SK-N-SH (cell line): Measurements from ENCODE around the gene QRICH2. TPM values are rescaled to one million over a fixed set of nuclear protein-coding genes. Genes with fewer than 3 reads are reported as not detected.

Source experiments
- CTCF ChIA-PET: fragments of 300-600, 350-600 bp; formaldehyde crosslinking; extraction: SDS; loops from one replicate; lab custom pipeline; 2021; lab: Yijun Ruan, JAX
- POLR2A ChIA-PET: fragments of 350-600 bp; sonication (Branson Sonifier 250); formaldehyde crosslinking; extraction: SDS; loops from one replicate; lab custom pipeline; 2020; ENCODE audit warnings: antibody characterized with exemption, inconsistent platforms; lab: Yijun Ruan, JAX
- DNase-seq: peaks from one replicate; pipeline ENCODE4 v3.0.0; 2012
- H2AFZ ChIP-seq: fragments of 200-600 bp; sonication (generic); 2 replicates; pipeline ENCODE4 v1.8.1; 2016; ENCODE audit warnings: antibody characterized with exemption, mild to moderate bottlenecking, low read depth
- H3F3A ChIP-seq: fragments of 200-600 bp; sonication (generic); replicated peaks from 2 replicates; pipeline ENCODE3; 2016; ENCODE audit warnings: antibody characterized with exemption, mild to moderate bottlenecking; ENCODE audit not compliant: insufficient read depth
- H3K27ac ChIP-seq, 2 experiments: fragments of 200-500 bp in 1 of 2; fragments of 200-600 bp in 1 of 2; sonication (Bioruptor generic) in 1 of 2; sonication (generic), shearing (Covaris generic) in 1 of 2; 2 replicates each; pipeline versions ENCODE4 v1.5.1 to v1.6.1; 2014 to 2016; ENCODE audit warnings: low read depth in 2 of 2, inconsistent platforms in 1 of 2, low read length in 1 of 2, mild to moderate bottlenecking in 1 of 2, mixed read lengths in 1 of 2
- H3K27me3 ChIP-seq: fragments of 200-600 bp; sonication (generic), shearing (Covaris generic); 2 replicates; pipeline ENCODE4 v1.6.1; 2016; ENCODE audit warnings: mixed run types; ENCODE audit not compliant: insufficient read depth
- H3K36me3 ChIP-seq, 2 experiments: fragments of 200-500 bp in 1 of 2; fragments of 200-600 bp in 1 of 2; sonication (Bioruptor generic) in 1 of 2; sonication (generic) in 1 of 2; replicated peaks in 1 of 2; 2 replicates each; pipeline versions ENCODE3 to v1.5.1; 2014 to 2016; ENCODE audit warnings: low read length in 1 of 2, mild to moderate bottlenecking in 1 of 2; ENCODE audit not compliant: insufficient read depth in 2 of 2, control insufficient read depth in 1 of 2
- H3K4me1 ChIP-seq, 2 experiments: fragments of 200-500 bp in 1 of 2; fragments of 200-600 bp in 1 of 2; sonication (Bioruptor generic) in 1 of 2; sonication (generic), shearing (Covaris generic) in 1 of 2; 2 replicates each; pipeline versions ENCODE4 v1.5.1 to v1.6.1; 2014 to 2016; ENCODE audit warnings: low read depth in 1 of 2, low read length in 1 of 2, mixed run types in 1 of 2; ENCODE audit not compliant: insufficient read depth in 2 of 2, control insufficient read depth in 1 of 2
- H3K4me2 ChIP-seq: fragments of 200-600 bp; sonication (generic), shearing (Covaris generic); 2 replicates; pipeline ENCODE4 v1.6.1; 2017; ENCODE audit warnings: mixed run types
- H3K4me3 ChIP-seq, 2 experiments: fragments of 200-500 bp in 1 of 2; fragments of 200-600 bp in 1 of 2; sonication (Bioruptor generic) in 1 of 2; sonication (generic), shearing (Covaris generic) in 1 of 2; 2 replicates each; pipeline versions ENCODE4 v1.5.1 to v1.8.1; 2014 to 2016; ENCODE audit warnings: low read depth in 2 of 2, inconsistent platforms in 1 of 2, low read length in 1 of 2, mild to moderate bottlenecking in 1 of 2, mixed read lengths in 1 of 2, moderate library complexity in 1 of 2
- H3K79me2 ChIP-seq: fragments of 200-600 bp; sonication (generic); 2 replicates; pipeline ENCODE4 v1.8.1; 2017; ENCODE audit warnings: mild to moderate bottlenecking; ENCODE audit not compliant: insufficient read depth
- H3K9ac ChIP-seq: fragments of 200-600 bp; sonication (generic); 2 replicates; pipeline ENCODE4 v1.6.1; 2017; ENCODE audit warnings: mixed run types
- H3K9me2 ChIP-seq: fragments of 200-600 bp; sonication (generic); 2 replicates; pipeline ENCODE4 v1.6.1; 2017; ENCODE audit warnings: mixed run types
- H3K9me3 ChIP-seq: fragments of 200-600 bp; sonication (generic); 2 replicates; pipeline ENCODE4 v1.6.1; 2017; ENCODE audit warnings: mixed run types, mild to moderate bottlenecking, moderate library complexity
- H4K20me1 ChIP-seq: fragments of 200-600 bp; sonication (generic); 2 replicates; pipeline ENCODE4 v1.6.1; 2017; ENCODE audit warnings: mild to moderate bottlenecking, mixed run types; ENCODE audit not compliant: insufficient read depth
- CHD2 ChIP-seq: fragments of 150-350 bp; IDR thresholded peaks from 2 replicates; pipeline ENCODE4 v1.6.1; 2018; ENCODE audit warnings: low read length; ENCODE audit not compliant: partially characterized antibody
- EZH2phosphoT487 ChIP-seq: fragments of 200-600 bp; sonication (generic); IDR thresholded peaks from 2 replicates; pipeline ENCODE4 v1.6.1; 2017; ENCODE audit warnings: low read depth, mixed run types, mild to moderate bottlenecking, antibody characterized with exemption, moderate library complexity, borderline replicate concordance
- GATA2 ChIP-seq: sonication (generic); formaldehyde crosslinking; IDR thresholded peaks from 2 replicates; pipeline ENCODE4 v1.5.0; 2020; ENCODE audit warnings: mild to moderate bottlenecking, missing genetic modification reagents
- JUND ChIP-seq: IDR thresholded peaks from 2 replicates; pipeline ENCODE4 v1.4.0; 2012
- MEF2A ChIP-seq: IDR thresholded peaks from 2 replicates; pipeline ENCODE4 v1.4.0; 2012; ENCODE audit warnings: low read depth, borderline replicate concordance
- NFIC ChIP-seq: IDR thresholded peaks from 2 replicates; pipeline ENCODE4 v1.4.0; 2012; ENCODE audit warnings: borderline replicate concordance
- POLR2AphosphoS5 ChIP-seq: IDR thresholded peaks from 2 replicates; pipeline ENCODE4 v1.6.1; 2012; ENCODE audit warnings: low read depth, low read length
- RAD21 ChIP-seq: IDR thresholded peaks from 2 replicates; pipeline ENCODE4 v1.6.1; 2012; ENCODE audit warnings: mild to moderate bottlenecking, low read length
- RCOR1 ChIP-seq: fragments of 150-350 bp; IDR thresholded peaks from 2 replicates; pipeline ENCODE4 v1.6.1; 2017; ENCODE audit warnings: antibody characterized with exemption, low read length
- RFX5 ChIP-seq: IDR thresholded peaks from 2 replicates; pipeline ENCODE4 v1.6.1; 2012; ENCODE audit warnings: mild to moderate bottlenecking, improper control_type of control experiment, low read length
- RXRA ChIP-seq: IDR thresholded peaks from 2 replicates; pipeline ENCODE4 v1.4.0; 2012; ENCODE audit warnings: low read depth, mild to moderate bottlenecking, borderline replicate concordance
- TEAD4 ChIP-seq: IDR thresholded peaks from 2 replicates; pipeline ENCODE4 v1.4.0; 2012; ENCODE audit warnings: mild to moderate bottlenecking, borderline replicate concordance; ENCODE audit not compliant: insufficient read depth
- YY1 ChIP-seq: IDR thresholded peaks from 2 replicates; pipeline ENCODE4 v1.4.0; 2012; ENCODE audit warnings: low read depth, mild to moderate bottlenecking
- WGBS: methylation state at CpG from one replicate; pipeline ENCODE4 v1.1.6; 2017; ENCODE audit warnings: low lambda C conversion rate; 5-methylcytosine and 5-hydroxymethylcytosine counted together
- polyA plus RNA-seq, 3 experiments: library from polyadenylated mRNA; depleted of rRNA; stranded (reverse); fragments of >200 nt; gene quantifications; 2 replicates each; pipeline ENCODE4 v1.2.3, GENCODE V29; 2012
- TF ChIP-seq, protein P1 (sequence below): IDR thresholded peaks from 2 replicates; pipeline ENCODE4 v1.6.1; 2012; ENCODE audit warnings: mild to moderate bottlenecking, low read depth, low read length, moderate library complexity
- TF ChIP-seq, protein P2 (sequence below): IDR thresholded peaks from 2 replicates; pipeline ENCODE4; 2012
- TF ChIP-seq, protein P3 (sequence below): fragments of 200-600 bp; sonication (generic); IDR thresholded peaks from 2 replicates; pipeline ENCODE4 v1.6.1; 2017; ENCODE audit warnings: antibody characterized with exemption, mild to moderate bottlenecking, moderate library complexity

Gene QRICH2
- polyA plus RNA-seq, 1 of the 3 experiments (the other 2 are of a cell fraction), result 6.2 TPM

DNA sequence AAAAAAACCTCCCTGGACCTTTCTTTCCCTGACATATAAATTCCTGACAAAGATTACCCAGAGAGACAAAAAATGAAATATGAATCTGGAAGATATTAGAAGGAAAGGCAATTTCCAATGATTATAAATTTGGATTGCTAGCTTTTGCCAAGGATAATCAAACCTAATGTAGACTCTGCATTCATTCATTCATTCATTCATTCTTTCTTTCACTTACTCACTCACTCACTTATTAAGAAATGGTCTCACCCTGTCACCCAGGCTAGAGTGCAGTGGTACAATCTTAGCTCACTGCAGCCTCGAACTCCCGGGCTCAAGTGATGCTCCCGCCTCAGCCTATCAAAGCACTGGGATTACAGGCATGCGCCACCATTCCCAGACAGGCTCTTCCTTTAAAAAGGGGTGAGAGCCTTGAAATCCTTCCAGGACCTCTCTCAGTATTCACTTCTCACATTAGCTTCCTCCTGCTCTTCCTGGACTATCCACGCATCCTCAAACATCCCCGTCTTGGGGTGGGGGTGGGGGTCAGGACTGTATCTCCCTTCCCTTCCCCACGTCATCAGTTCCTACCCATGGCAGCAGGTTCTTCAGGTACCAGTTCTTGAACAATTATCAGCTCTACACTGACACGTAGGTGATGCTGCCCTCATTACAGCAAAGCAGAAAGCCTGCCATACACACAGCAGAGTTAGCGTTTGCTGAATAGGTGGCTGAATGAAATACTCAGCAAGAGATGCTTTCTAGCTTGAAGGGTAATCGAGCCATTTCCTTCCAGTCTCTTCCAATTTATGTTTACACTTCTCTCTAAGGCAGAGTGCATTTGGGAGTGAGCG, 25.8 kb upstream of the QRICH2 start:
- H3K79me2 ChIP-seq, result peaks cover 58% of the 10 kb centered on the region
- no peaks in the 10 kb centered on the region for H3K27me3 ChIP-seq
- peaks cover 0 to 11% of the 10 kb centered on the region in 2 experiments; a peak in 1 of 4 replicates for H3K4me1 ChIP-seq
- H3F3A ChIP-seq, result no peaks in the 10 kb centered on the region
- no peaks in the 10 kb centered on the region for H3K9me2 ChIP-seq
- no peak for DNase-seq
- no peaks in the 10 kb centered on the region for H3K9me3 ChIP-seq
- H3K36me3 ChIP-seq, result peaks cover 24 to 36% of the 10 kb centered on the region in 2 experiments
- no peak overlapping the region for H2AFZ ChIP-seq
- no peak for TF ChIP-seq RXRA
- no peak for TF ChIP-seq EZH2phosphoT487
- no peak for TF ChIP-seq NFIC
- no peak for TF ChIP-seq RAD21
- TF ChIP-seq MEF2A, result no peak
- no peak for TF ChIP-seq RFX5
- TF ChIP-seq, protein P1, sequence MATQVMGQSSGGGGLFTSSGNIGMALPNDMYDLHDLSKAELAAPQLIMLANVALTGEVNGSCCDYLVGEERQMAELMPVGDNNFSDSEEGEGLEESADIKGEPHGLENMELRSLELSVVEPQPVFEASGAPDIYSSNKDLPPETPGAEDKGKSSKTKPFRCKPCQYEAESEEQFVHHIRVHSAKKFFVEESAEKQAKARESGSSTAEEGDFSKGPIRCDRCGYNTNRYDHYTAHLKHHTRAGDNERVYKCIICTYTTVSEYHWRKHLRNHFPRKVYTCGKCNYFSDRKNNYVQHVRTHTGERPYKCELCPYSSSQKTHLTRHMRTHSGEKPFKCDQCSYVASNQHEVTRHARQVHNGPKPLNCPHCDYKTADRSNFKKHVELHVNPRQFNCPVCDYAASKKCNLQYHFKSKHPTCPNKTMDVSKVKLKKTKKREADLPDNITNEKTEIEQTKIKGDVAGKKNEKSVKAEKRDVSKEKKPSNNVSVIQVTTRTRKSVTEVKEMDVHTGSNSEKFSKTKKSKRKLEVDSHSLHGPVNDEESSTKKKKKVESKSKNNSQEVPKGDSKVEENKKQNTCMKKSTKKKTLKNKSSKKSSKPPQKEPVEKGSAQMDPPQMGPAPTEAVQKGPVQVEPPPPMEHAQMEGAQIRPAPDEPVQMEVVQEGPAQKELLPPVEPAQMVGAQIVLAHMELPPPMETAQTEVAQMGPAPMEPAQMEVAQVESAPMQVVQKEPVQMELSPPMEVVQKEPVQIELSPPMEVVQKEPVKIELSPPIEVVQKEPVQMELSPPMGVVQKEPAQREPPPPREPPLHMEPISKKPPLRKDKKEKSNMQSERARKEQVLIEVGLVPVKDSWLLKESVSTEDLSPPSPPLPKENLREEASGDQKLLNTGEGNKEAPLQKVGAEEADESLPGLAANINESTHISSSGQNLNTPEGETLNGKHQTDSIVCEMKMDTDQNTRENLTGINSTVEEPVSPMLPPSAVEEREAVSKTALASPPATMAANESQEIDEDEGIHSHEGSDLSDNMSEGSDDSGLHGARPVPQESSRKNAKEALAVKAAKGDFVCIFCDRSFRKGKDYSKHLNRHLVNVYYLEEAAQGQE, result no peak
- no peak for TF ChIP-seq GATA2 (CRISPR knock-in tag)
- TF ChIP-seq, protein P2, sequence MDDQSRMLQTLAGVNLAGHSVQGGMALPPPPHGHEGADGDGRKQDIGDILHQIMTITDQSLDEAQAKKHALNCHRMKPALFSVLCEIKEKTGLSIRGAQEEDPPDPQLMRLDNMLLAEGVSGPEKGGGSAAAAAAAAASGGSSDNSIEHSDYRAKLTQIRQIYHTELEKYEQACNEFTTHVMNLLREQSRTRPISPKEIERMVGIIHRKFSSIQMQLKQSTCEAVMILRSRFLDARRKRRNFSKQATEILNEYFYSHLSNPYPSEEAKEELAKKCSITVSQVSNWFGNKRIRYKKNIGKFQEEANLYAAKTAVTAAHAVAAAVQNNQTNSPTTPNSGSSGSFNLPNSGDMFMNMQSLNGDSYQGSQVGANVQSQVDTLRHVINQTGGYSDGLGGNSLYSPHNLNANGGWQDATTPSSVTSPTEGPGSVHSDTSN, result no peak
- no peak for TF ChIP-seq POLR2AphosphoS5
- TF ChIP-seq YY1, result no peak
- no peak for TF ChIP-seq JUND
- no peak for TF ChIP-seq CHD2
- no peak for TF ChIP-seq TEAD4
- TF ChIP-seq, protein P3, sequence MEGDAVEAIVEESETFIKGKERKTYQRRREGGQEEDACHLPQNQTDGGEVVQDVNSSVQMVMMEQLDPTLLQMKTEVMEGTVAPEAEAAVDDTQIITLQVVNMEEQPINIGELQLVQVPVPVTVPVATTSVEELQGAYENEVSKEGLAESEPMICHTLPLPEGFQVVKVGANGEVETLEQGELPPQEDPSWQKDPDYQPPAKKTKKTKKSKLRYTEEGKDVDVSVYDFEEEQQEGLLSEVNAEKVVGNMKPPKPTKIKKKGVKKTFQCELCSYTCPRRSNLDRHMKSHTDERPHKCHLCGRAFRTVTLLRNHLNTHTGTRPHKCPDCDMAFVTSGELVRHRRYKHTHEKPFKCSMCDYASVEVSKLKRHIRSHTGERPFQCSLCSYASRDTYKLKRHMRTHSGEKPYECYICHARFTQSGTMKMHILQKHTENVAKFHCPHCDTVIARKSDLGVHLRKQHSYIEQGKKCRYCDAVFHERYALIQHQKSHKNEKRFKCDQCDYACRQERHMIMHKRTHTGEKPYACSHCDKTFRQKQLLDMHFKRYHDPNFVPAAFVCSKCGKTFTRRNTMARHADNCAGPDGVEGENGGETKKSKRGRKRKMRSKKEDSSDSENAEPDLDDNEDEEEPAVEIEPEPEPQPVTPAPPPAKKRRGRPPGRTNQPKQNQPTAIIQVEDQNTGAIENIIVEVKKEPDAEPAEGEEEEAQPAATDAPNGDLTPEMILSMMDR, result no peak
- TF ChIP-seq RCOR1, result no peak
- peaks cover 24% of the 10 kb centered on the region for H4K20me1 ChIP-seq
- no peak overlapping the region for H3K4me3 ChIP-seq
- 95% methylated on average over 11 of the region's 11 CpGs for WGBS
- no peak overlapping the region for H3K9ac ChIP-seq
- no peak overlapping the region for H3K27ac ChIP-seq
- ChIA-PET CTCF (interaction anchor here (0.7 to 3.3 kb wide), 5 partner anchors 12 to 52 kb away, joined by 3 to 30 read pairs (median 3); partner anchors contain the start of gene SPHK1), POLR2A (no interaction called here)
- no peak overlapping the region for H3K4me2 ChIP-seq
